Transverse colon (tissue), 4 donors: ENCODE measurements around the gene GGTLC1. TPM values are rescaled to one million over a fixed set of nuclear protein-coding genes. Genes with fewer than 3 reads are reported as not detected.

Experiments used
- DNase-seq: peaks from one replicate; pipeline ENCODE4 v3.0.0-alpha.2; 2019
- H3K27ac ChIP-seq, 4 donors: fragments of 200-600 bp; sonication (generic); 2 replicates each; pipeline ENCODE4 v1.5.1; 2016 to 2018; ENCODE audit warnings: inconsistent platforms in 4 of 4
- H3K27me3 ChIP-seq: fragments of 200-600 bp; sonication (generic); 2 replicates; pipeline ENCODE4 v1.5.1; 2017; ENCODE audit warnings: inconsistent platforms
- H3K36me3 ChIP-seq, 4 donors: fragments of 200-600 bp; sonication (generic); 2 replicates each; pipeline ENCODE4 v1.5.1; 2017 to 2019; ENCODE audit warnings: inconsistent platforms in 4 of 4
- H3K4me1 ChIP-seq, 4 donors: fragments of 200-600 bp; sonication (generic); 2 replicates each; pipeline ENCODE4 v1.5.1; 2017 to 2020; ENCODE audit warnings: inconsistent platforms in 4 of 4
- H3K4me3 ChIP-seq, 4 donors: fragments of 200-600 bp; sonication (generic); 1 replicate in 1 of 4; 2 replicates in 3 of 4; pipeline versions ENCODE4 v1.5.1 to v1.6.1; 2017 to 2019; ENCODE audit warnings: inconsistent platforms in 4 of 4
- H3K9me3 ChIP-seq, 2 donors: fragments of 200-600 bp; sonication (generic); 2 replicates each; pipeline ENCODE4 v1.5.1; 2017 to 2019; ENCODE audit warnings: inconsistent platforms in 2 of 2
- EP300 ChIP-seq: sonication (generic); formaldehyde crosslinking; IDR thresholded peaks from one replicate; pipeline ENCODE4 v1.6.1; 2017; ENCODE audit warnings: antibody characterized with exemption, low read depth
- POLR2A ChIP-seq: fragments of 450-650 bp; IDR thresholded peaks from one replicate; pipeline ENCODE4 v1.6.1; 2016; ENCODE audit warnings: antibody characterized with exemption, mild to moderate bottlenecking, moderate library complexity
- POLR2AphosphoS5 ChIP-seq, 3 donors: sonication (generic); formaldehyde crosslinking; IDR thresholded peaks; one replicate each; pipeline ENCODE4 v1.6.1; 2016; ENCODE audit warnings: antibody characterized with exemption in 3 of 3
- WGBS, 2 donors: methylation state at CpG; one replicate each; pipeline ENCODE4 v1.1.5; 2018; ENCODE audit warnings: low coverage in 1 of 2; 5-methylcytosine and 5-hydroxymethylcytosine counted together
- in situ Hi-C, 4 donors: fragments of 200-750 bp; cut with MboI; loops; one replicate each; pipeline versions ENCODE4 v1.15.0 to v1.15.1; 2017; ENCODE audit warnings: low sequenced_read_pairs in 3 of 4, low pct_ligation_motif_present in 1 of 4, low pct_unique_long_range_greater_than_20kb in 1 of 4
- intact Hi-C: fragments of 100-400 bp; cut with DNase I; formaldehyde crosslinking; loops from one replicate; pipeline ENCODE4 v1.15.1; 2023; ENCODE audit warnings: low total_unique reads
- small RNA-seq, 4 donors: library from RNA; depleted of rRNA; stranded (forward); fragments of <200 nt; gene quantifications; one replicate each; pipeline ENCODE3, GENCODE V24; 2016
- total RNA-seq, 4 donors: library from RNA; depleted of rRNA; stranded (reverse); fragments of >200 nt; gene quantifications; one replicate each; pipeline ENCODE4 v1.1.0, GENCODE V29; 2016
- TF ChIP-seq, protein P1 (sequence below), 5 experiments: fragments of 200-600 bp in 3 of 5; fragments of 450-650 bp in 2 of 5; sonication (generic) in 3 of 5; IDR thresholded peaks; 1 replicate in 2 of 5; 2 replicates in 3 of 5; pipeline ENCODE4 v1.5.1; 2016 to 2017; ENCODE audit warnings: antibody characterized with exemption in 5 of 5, inconsistent platforms in 3 of 5, mild to moderate bottlenecking in 2 of 5, moderate library complexity in 1 of 5

Gene GGTLC1
- total RNA-seq, 4 donors from 2014 or later, result not detected

DNA sequence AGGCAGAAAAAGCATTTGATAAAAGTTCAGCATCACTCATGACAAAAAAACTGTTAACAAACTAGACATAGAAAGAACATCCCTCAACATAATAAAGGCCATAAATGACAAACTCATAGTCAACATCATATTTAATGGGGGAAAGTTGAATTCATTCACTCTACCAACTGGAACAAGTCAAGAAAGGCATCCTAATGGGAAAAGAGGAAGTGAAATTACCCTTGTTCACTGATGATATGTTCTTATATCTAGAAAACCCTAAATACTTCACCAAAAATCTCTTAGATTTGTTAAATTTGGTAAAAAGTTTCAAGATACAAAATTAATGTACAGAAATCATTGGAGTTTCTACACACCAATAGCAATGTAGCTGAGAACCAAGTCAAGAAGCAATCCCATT lies 48.9 kb downstream of the GGTLC1 start:
- Histone ChIP-seq H3K4me1 (no peaks in the 10 kb centered on the region), H3K27ac (no peak overlapping the region), H3K27me3 (no peaks in the 10 kb centered on the region), H3K36me3 (no peaks in the 10 kb centered on the region), H3K4me3 (no peak overlapping the region), H3K9me3 (no peaks in the 10 kb centered on the region)
- in situ Hi-C loops (loop anchor here in 1 of 4 donors (25.0 kb wide), 1 partner anchor 973 kb away; no protein-coding TSS in a partner anchor), intact Hi-C loops (no loop called here)
- DNase-seq, result no peak
- TF ChIP-seq POLR2AphosphoS5 (IDR thresholded peaks at IDR 0.05) (no peak), POLR2A (no peak), EP300 (no peak)
- TF ChIP-seq, protein P1, sequence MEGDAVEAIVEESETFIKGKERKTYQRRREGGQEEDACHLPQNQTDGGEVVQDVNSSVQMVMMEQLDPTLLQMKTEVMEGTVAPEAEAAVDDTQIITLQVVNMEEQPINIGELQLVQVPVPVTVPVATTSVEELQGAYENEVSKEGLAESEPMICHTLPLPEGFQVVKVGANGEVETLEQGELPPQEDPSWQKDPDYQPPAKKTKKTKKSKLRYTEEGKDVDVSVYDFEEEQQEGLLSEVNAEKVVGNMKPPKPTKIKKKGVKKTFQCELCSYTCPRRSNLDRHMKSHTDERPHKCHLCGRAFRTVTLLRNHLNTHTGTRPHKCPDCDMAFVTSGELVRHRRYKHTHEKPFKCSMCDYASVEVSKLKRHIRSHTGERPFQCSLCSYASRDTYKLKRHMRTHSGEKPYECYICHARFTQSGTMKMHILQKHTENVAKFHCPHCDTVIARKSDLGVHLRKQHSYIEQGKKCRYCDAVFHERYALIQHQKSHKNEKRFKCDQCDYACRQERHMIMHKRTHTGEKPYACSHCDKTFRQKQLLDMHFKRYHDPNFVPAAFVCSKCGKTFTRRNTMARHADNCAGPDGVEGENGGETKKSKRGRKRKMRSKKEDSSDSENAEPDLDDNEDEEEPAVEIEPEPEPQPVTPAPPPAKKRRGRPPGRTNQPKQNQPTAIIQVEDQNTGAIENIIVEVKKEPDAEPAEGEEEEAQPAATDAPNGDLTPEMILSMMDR (IDR thresholded peaks at IDR 0.05), result no peak

DNA sequence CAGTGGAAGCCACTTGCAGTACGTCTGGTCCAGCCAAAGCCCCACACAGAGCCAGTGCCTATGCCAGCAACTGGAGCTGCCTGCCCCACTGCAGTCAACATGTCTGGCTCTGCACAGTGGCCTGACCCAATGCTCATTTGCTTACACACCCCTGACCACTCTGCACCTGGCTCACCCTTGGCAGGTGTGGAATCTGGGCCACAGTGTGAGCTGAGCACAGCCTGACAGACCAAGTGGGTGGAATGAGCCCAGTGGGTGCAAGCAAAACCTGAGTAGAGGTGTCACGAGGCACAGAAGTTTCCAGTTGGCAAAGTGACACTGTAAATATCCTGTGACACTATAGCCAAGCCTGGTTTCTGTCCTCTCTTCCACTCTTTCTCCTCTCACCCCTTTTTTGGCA lies 49.5 kb downstream of the GGTLC1 start:
- intact Hi-C loops, result no loop called here
- Histone ChIP-seq H3K9me3 (no peaks in the 10 kb centered on the region), H3K27me3 (no peaks in the 10 kb centered on the region), H3K36me3 (no peaks in the 10 kb centered on the region), H3K27ac (no peak overlapping the region), H3K4me3 (no peak overlapping the region), H3K4me1 (no peaks in the 10 kb centered on the region)
- in situ Hi-C loops, result loop anchor here in 1 of 4 donors (25.0 kb wide), 1 partner anchor 973 kb away; no protein-coding TSS in a partner anchor
- no peak for DNase-seq
- TF ChIP-seq, protein P1 (IDR thresholded peaks at IDR 0.05), result no peak
- TF ChIP-seq EP300 (no peak), POLR2AphosphoS5 (IDR thresholded peaks at IDR 0.05) (no peak), POLR2A (no peak)
- 50 to 63% methylated on average over 1 to 2 of the region's 2 CpGs for WGBS, 2 donors

DNA sequence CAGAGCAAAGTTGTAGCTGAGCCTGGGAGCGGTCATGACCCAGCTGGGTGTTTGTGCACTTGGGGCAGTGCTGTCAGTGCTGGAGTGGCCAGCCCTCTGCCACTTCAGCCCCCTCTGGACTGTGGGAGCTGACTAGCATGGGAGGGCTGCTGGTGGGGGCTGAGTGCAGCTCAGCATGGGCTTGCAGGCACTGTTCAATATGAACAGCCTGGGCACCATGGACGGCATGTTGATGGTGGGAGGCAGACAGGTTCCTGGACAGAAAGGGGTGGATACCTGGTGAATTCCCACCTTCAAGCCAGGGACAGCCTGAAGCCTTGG lies 50.5 kb downstream of the GGTLC1 start:
- DNase-seq, result no peak
- intact Hi-C loops (no loop called here), in situ Hi-C loops (loop anchor here in 1 of 4 donors (25.0 kb wide), 1 partner anchor 974 kb away; no protein-coding TSS in a partner anchor)
- no peak overlapping the region for H3K27ac ChIP-seq
- 60% methylated on average over 2 of the region's 2 CpGs; no CpG with 5 or more reads in 1 of the 2 donors for WGBS, 2 donors
- no peaks in the 10 kb centered on the region for H3K36me3 ChIP-seq
- TF ChIP-seq POLR2A (no peak), EP300 (no peak)
- TF ChIP-seq, protein P1 (IDR thresholded peaks at IDR 0.05), result no peak
- no peaks in the 10 kb centered on the region for H3K4me1 ChIP-seq
- H3K4me3 ChIP-seq, result no peak overlapping the region
- H3K9me3 ChIP-seq, result no peaks in the 10 kb centered on the region
- no peaks in the 10 kb centered on the region for H3K27me3 ChIP-seq

DNA sequence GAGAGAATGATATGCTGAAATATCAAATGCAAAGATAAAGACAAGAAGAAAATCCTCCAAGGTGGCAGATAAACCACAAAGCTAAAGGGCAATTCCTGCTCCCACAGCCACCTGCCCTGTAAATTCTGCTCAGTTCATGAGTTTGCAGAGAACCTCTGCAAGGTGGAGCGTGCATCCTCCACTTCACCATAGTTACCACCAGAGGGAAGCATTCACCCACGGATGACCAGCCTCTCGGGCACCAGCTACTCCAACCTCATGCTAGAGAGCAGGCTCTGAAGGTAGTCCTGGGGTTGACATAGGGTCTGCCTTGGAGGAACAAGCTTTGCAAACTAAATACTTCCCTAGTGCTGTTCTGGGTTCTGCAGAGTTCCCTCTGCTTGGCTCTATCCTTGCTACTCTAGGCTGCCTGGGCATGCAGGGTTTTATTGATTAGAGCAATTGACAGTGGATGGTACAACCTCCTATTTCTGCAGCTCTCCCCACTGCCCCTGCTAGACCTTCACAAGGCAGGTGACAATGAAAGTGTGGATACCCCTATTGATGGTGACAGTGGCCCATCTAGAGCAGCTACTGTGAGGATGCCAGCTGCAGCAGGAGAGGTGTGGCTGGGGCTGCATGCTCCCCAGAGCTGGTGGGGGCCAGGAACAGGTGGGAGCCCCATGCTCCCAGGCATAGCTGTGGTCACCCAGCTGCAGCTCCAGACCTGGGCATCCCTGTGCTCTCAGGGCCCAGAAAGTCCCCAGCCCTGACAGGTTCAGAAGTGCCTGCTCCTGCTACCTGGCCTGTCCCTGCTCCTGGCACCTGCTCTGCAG lies 51.1 kb downstream of the GGTLC1 start:
- Histone ChIP-seq H3K27me3 (no peaks in the 10 kb centered on the region), H3K36me3 (no peaks in the 10 kb centered on the region), H3K4me3 (no peak overlapping the region), H3K4me1 (no peaks in the 10 kb centered on the region), H3K27ac (no peak overlapping the region), H3K9me3 (no peaks in the 10 kb centered on the region)
- intact Hi-C loops (no loop called here), in situ Hi-C loops (loop anchor here in 1 of 4 donors (25.0 kb wide), 1 partner anchor 975 kb away; no protein-coding TSS in a partner anchor)
- TF ChIP-seq, protein P1 (IDR thresholded peaks at IDR 0.05), result peak; percentile 58 to 72 (median 64)
- no peak for TF ChIP-seq EP300
- WGBS, 2 donors, result 4% methylated on average over 3 of the region's 3 CpGs; no CpG with 5 or more reads in 1 of the 2 donors
- DNase-seq, result peak; percentile 30

Small RNAs within 50 kb of the gene (small RNA-seq; reads per million reads assigned to genes)
- gene AL133466.1, result 0 reads per million in 4 donors

Other genes starting within 250 kb of the GGTLC1 start
- not detected for gene CST1, start 237.8 kb downstream of the GGTLC1 start, total RNA-seq
- not detected for gene CST2, start 162.1 kb downstream of the GGTLC1 start, total RNA-seq
- gene CST5, start 109.0 kb downstream of the GGTLC1 start, total RNA-seq, result not detected